ENCODE data around the gene AGPAT1. TPM values are rescaled to one million over a fixed set of nuclear protein-coding genes. Genes with fewer than 3 reads are reported as not detected.

Gene AGPAT1
- total RNA-seq, 2 donors from 2014 or later: 22.7 to 54.2 TPM

DNA sequence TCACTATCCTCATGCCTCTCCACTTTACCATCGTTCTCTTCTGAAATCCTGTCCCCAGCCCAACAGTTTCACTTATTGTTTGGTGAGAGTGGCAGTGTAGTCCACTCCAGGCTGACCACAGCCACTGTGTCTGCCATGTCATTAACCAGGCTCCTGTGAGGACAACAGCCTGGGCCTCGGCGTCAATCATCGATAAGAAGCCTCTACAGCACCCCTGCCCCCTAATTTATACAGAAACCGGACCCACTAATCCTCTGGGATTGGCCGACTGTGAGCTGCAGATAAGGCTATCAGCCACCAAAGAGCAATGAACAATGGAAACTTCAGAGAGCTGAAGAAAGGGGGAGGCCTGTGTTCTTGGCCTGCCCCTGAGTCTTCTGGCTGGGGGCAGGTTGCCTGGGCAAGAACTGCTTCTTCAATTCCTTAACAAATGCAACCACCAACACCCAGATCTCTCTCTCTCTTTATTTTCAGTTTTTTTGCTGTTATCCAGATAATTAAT is 8.1 kb downstream of the AGPAT1 start:
- DNase-seq (no peak), ATAC-seq (no peak)
- no peak overlapping the region for H3K4me3 Mint-ChIP-seq
- peaks cover 9% of the 10 kb centered on the region for H3K36me3 Mint-ChIP-seq (ENCODE audit: low read depth)
- peaks cover 17% of the 10 kb centered on the region for H3K4me1 Mint-ChIP-seq
- no peaks in the 10 kb centered on the region for H3K27me3 Mint-ChIP-seq
- no peaks in the 10 kb centered on the region for H3K9me3 ChIP-seq (ENCODE audit: control insufficient read depth, low read length, poor library complexity, severe bottlenecking)
- no peak overlapping the region for H3K27ac Mint-ChIP-seq

DNA sequence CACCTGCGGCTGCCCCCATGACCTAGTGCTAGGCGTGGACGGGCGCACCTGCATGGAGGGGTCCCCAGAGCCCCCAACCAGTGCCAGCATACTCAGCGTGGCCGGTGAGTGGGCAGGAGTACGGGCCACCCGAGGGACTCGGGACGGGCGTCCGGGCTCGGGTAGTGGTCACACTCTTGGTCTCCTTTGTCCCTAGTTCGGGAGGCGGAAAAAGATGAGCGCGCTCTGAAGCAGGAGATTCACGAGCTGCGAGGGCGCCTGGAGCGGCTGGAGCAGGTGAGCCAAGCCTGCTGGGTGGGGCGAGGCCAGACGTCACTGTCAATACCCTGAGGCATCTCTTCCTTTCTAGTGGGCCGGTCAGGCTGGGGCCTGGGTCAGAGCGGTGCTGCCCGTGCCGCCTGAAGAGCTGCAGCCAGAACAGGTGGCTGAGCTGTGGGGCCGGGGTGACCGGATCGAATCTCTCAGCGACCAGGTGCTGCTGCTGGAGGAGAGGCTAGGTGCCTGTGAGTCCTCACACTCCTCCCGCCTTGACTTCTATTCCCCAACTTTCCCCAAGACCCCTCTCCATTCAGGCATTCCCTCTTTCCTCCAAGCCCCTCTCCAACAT is 8.6 kb downstream of the AGPAT1 start:
- H3K27ac Mint-ChIP-seq: no peak overlapping the region
- DNase-seq (no peak), ATAC-seq (no peak)
- peaks cover 14% of the 10 kb centered on the region for H3K4me1 Mint-ChIP-seq
- H3K9me3 ChIP-seq (ENCODE audit: control insufficient read depth, low read length, poor library complexity, severe bottlenecking): no peaks in the 10 kb centered on the region
- H3K36me3 Mint-ChIP-seq (ENCODE audit: low read depth): peaks cover 9% of the 10 kb centered on the region
- H3K4me3 Mint-ChIP-seq: no peak overlapping the region
- H3K27me3 Mint-ChIP-seq: no peaks in the 10 kb centered on the region

GRCh38 chr6:32166411-32167061 is 9.3 kb downstream of the AGPAT1 start:
- no peaks in the 10 kb centered on the region for H3K9me3 ChIP-seq (ENCODE audit: control insufficient read depth, low read length, poor library complexity, severe bottlenecking)
- H3K4me1 Mint-ChIP-seq: peaks cover 14% of the 10 kb centered on the region
- DNase-seq (no peak), ATAC-seq (no peak)
- no peak overlapping the region for H3K27ac Mint-ChIP-seq
- no peak overlapping the region for H3K4me3 Mint-ChIP-seq
- no peaks in the 10 kb centered on the region for H3K27me3 Mint-ChIP-seq
- H3K36me3 Mint-ChIP-seq (ENCODE audit: low read depth): peaks cover 9% of the 10 kb centered on the region

DNA sequence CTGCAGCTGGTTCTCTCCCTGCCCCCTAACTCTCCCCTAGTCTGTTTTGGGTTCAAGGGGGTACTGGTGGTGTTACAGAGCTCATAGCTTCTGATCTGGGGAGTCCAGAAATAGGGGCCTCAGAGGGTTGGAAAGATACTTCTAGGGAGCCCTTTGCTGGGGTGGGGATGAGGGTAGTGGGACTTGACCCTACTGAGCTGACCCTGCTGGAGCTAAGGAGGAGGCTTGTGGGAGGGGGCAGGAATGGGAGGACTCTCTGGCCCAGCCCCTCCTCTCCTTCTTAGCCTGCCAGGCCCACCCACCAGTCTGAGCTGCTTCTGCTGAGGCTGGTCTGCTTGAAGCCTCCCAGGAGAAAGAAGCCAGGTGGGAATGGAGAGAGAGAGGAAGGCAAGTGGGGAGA is 11.6 kb downstream of the AGPAT1 start, which contains the start of gene EGFL8:
TSS of gene EGFL8 (plus strand) at position 301 of the 400 bp plus-strand sequence. CDS start 1,571 bp downstream, outside the sequence.
- H3K9me3 ChIP-seq (ENCODE audit: control insufficient read depth, low read length, poor library complexity, severe bottlenecking): no peaks in the 10 kb centered on the region
- Mint-ChIP-seq H3K27me3 (no peaks in the 10 kb centered on the region), H3K4me1 (peaks cover 5% of the 10 kb centered on the region), H3K27ac (peak within 1 kb of the TSS; percentile 32), H3K36me3 (ENCODE audit: low read depth) (peaks cover 6% of the 10 kb centered on the region), H3K4me3 (no peak within 1 kb of the TSS)
- no peak for DNase-seq
- no peak for ATAC-seq

DNA sequence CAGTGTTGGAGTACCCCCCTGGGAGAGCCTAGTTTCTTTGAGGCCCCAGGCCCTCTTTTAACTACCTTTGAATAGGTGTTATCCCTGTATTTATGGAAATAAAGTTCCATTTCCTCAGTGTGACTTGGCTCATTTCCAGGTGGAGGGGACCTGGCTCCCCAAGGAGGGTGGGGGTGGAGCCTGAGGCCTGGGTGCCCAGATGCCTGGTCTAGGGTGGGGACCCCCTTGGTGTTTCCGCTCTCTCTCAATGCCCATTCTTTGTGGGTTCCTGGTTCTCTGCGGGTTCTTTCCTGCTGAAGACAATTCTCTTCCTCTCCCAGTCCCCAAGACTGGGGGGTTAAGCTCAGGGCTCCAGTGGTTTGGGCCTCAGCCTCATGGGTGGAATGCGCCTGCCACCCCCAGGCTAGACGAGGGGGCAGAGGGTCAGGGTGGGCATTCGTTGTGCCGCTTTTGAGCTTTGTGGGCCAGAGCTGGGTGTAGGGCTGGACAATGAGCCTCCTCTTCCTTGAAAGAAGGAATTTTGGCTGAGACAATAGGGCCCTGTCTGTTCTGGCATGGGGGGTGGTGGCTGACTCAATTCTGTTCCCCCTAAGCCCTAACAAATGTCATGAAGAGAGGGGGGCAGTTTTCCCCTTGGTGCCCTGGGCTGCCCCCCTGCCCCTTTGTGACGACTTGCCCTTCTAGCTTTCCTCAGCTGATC is 12.2 kb downstream of the AGPAT1 start:
- H3K27me3 Mint-ChIP-seq: no peaks in the 10 kb centered on the region
- ATAC-seq: no peak
- H3K4me1 Mint-ChIP-seq: peaks cover 5% of the 10 kb centered on the region
- no peak for DNase-seq
- no peaks in the 10 kb centered on the region for H3K9me3 ChIP-seq (ENCODE audit: control insufficient read depth, low read length, poor library complexity, severe bottlenecking)
- no peak overlapping the region for H3K4me3 Mint-ChIP-seq
- H3K36me3 Mint-ChIP-seq (ENCODE audit: low read depth): peaks cover 3% of the 10 kb centered on the region
- peak overlapping the region; percentile 32 for H3K27ac Mint-ChIP-seq

GRCh38 chr6:32158052-32158451 is 17.8 kb downstream of the AGPAT1 start:
- no peak overlapping the region for H3K4me3 Mint-ChIP-seq
- peaks cover 11% of the 10 kb centered on the region for H3K36me3 Mint-ChIP-seq (ENCODE audit: low read depth)
- H3K27me3 Mint-ChIP-seq: peaks cover 1% of the 10 kb centered on the region
- ATAC-seq (no peak), DNase-seq (no peak)
- H3K9me3 ChIP-seq (ENCODE audit: control insufficient read depth, low read length, poor library complexity, severe bottlenecking): no peaks in the 10 kb centered on the region
- H3K4me1 Mint-ChIP-seq: peaks cover 28% of the 10 kb centered on the region
- peak overlapping the region; percentile 72 for H3K27ac Mint-ChIP-seq

GRCh38 chr6:32156891-32157290 is 19.0 kb downstream of the AGPAT1 start:
- no peaks in the 10 kb centered on the region for H3K9me3 ChIP-seq (ENCODE audit: control insufficient read depth, low read length, poor library complexity, severe bottlenecking)
- Mint-ChIP-seq H3K27me3 (peaks cover 5% of the 10 kb centered on the region), H3K4me3 (no peak overlapping the region), H3K4me1 (peaks cover 34% of the 10 kb centered on the region), H3K36me3 (ENCODE audit: low read depth) (peaks cover 11% of the 10 kb centered on the region), H3K27ac (no peak overlapping the region)
- ATAC-seq: no peak
- DNase-seq: no peak

GRCh38 chr6:32154514-32155161 is 21.2 kb downstream of the AGPAT1 start:
- Mint-ChIP-seq H3K27ac (peak overlapping the region; percentile 67), H3K4me1 (peaks cover 42% of the 10 kb centered on the region), H3K27me3 (peaks cover 21% of the 10 kb centered on the region), H3K4me3 (peak overlapping the region; percentile 98), H3K36me3 (ENCODE audit: low read depth) (peaks cover 20% of the 10 kb centered on the region)
- no peaks in the 10 kb centered on the region for H3K9me3 ChIP-seq (ENCODE audit: control insufficient read depth, low read length, poor library complexity, severe bottlenecking)
- DNase-seq: peak; percentile 38 to 45 (median 40)
- peak; percentile 82 for ATAC-seq

- H3K4me1 Mint-ChIP-seq: peaks cover 46% of the 10 kb centered on the region
- DNase-seq: peak; percentile 34 to 57 (median 41)
- peak within 1 kb of the TSS; percentile 67 for H3K27ac Mint-ChIP-seq
- ATAC-seq: peak; percentile 74
- H3K27me3 Mint-ChIP-seq: peaks cover 26% of the 10 kb centered on the region
- H3K36me3 Mint-ChIP-seq (ENCODE audit: low read depth): peaks cover 20% of the 10 kb centered on the region
- peak within 1 kb of the TSS; percentile 98 for H3K4me3 Mint-ChIP-seq
- H3K9me3 ChIP-seq (ENCODE audit: control insufficient read depth, low read length, poor library complexity, severe bottlenecking): no peaks in the 10 kb centered on the region
Measured at GRCh38 chr6:32153564-32154513, 22.0 kb downstream of the AGPAT1 start, which contains the start of gene PPT2. TSS of gene PPT2 (plus strand) at chr6:32154141. CDS start at chr6:32154595, 454 bp downstream.

- DNase-seq (no peak), ATAC-seq (no peak)
- no peaks in the 10 kb centered on the region for H3K9me3 ChIP-seq (ENCODE audit: control insufficient read depth, low read length, poor library complexity, severe bottlenecking)
- Mint-ChIP-seq H3K36me3 (ENCODE audit: low read depth) (peaks cover 17% of the 10 kb centered on the region), H3K27me3 (peaks cover 34% of the 10 kb centered on the region), H3K4me1 (peaks cover 45% of the 10 kb centered on the region), H3K27ac (no peak overlapping the region), H3K4me3 (peak overlapping the region; percentile 78)
Measured at GRCh38 chr6:32152769-32153563, 22.9 kb downstream of the AGPAT1 start.

DNA sequence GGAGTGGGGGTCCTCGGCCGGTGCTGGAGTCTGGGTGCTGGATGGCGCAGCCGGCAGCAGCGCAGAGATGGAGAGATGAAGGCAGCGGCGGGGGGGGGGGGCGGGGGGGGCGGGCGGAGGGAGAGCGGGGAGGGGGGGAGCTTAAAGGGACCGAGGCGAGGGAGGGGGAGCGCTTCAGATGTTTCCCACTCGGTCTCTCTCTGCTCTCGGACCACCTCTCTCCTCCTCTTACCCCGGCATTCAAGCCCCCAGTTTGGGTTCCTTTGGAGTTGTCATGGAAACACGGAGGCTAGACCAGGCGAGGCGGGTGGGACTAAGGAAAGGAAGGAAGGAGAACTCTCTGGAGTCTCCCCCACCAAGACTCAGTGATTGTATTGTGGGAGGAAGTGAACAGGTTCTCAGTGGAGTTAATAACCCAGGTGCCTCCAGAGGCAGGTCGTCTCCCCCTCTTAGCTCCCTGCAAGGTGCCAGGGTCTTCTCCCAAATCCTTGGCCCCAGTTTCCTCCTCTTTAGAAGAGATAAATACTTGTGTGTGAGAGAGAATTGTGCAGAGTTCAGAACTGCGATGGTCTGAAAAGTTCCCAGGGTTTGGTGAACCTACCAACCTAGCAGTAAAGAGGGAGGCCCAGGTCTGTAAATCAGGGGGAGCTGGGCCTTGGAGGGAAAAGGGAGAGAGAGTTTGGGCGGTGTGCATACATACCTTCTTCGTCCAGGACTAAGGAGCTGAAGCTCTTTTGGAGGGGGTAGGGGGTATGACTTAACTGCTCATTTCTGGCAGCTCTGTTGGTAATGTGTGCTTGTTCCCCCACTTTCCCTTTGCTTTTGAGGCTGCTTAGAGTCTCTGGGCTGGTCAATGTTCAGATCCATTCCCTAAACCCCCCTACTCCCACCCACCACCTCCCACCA is 23.8 kb downstream of the AGPAT1 start, which contains the start of gene PRRT1:
TSS of gene PRRT1 (minus strand) at position 77 of the 906 bp plus-strand sequence. CDS start 112 bp downstream, outside the sequence.
- H3K27ac Mint-ChIP-seq: peak within 1 kb of the TSS; percentile 53
- H3K27me3 Mint-ChIP-seq: peaks cover 36% of the 10 kb centered on the region
- peak within 1 kb of the TSS; percentile 78 for H3K4me3 Mint-ChIP-seq
- H3K36me3 Mint-ChIP-seq (ENCODE audit: low read depth): peaks cover 11% of the 10 kb centered on the region
- H3K4me1 Mint-ChIP-seq: peaks cover 46% of the 10 kb centered on the region
- DNase-seq: no peak
- no peaks in the 10 kb centered on the region for H3K9me3 ChIP-seq (ENCODE audit: control insufficient read depth, low read length, poor library complexity, severe bottlenecking)
- no peak for ATAC-seq

Measured in T-helper 17 cell (primary cell).